Measurements from ENCODE around the gene HOXD8.

HOXD8 gene

GRCh38 chr2:176128982-176129796, at the start of gene HOXD8:
Gene HOXD8 (plus strand): TSS chr2:176129705. CDS start chr2:176130367, 662 bp downstream.
- peaks cover 14% of the 10 kb centered on the region for H3K4me1 Mint-ChIP-seq (ENCODE audit: low read depth)
- H3K27me3 Mint-ChIP-seq (ENCODE audit: low read depth): peaks cover 87% of the 10 kb centered on the region
- peak within 1 kb of the TSS; percentile 88 for H3K27ac Mint-ChIP-seq
- H3K4me3 Mint-ChIP-seq: no peak within 1 kb of the TSS
- no peaks in the 10 kb centered on the region for H3K9me3 Mint-ChIP-seq
- H3K36me3 Mint-ChIP-seq (ENCODE audit: low read depth): peaks cover 1% of the 10 kb centered on the region

DNA sequence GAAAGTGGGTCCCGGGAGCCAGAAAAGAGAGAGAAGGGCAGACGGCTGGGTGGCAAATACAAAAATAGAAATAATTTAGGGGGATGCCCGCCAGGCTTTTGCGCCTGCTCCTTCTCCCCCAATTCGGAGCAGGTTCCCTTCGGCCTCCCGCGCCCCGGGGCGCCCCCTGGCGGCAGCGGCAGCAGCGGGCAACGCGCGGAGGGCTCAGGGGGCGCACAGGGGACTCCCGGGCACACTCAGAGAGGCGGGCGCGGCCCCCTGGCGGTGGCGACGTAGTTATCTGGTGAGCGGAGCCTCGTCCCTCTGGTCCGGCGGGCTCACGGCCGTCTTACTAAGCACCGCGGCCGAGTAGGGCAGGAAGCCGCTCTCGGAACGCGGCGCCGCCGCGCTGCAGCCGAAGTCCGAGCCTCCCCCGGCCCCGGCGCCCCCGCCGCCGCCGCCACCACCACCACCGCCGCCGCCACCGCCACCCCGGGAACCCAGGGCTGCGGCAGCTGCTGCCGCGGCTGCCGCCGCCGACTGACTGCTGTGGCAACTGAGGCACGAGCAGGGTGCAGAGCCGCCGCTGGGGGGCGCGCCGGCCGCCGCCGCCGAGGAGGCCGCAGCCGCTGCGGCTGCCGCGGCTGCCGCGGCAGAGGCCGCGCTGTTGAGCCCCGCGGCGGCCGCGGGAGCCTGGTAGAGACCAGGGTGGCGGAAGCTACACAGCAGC, 49.5 kb upstream of the HOXD8 start:
- Mint-ChIP-seq H3K36me3 (ENCODE audit: low read depth) (peaks cover 9% of the 10 kb centered on the region), H3K4me3 (peak overlapping the region; percentile 32), H3K27me3 (ENCODE audit: low read depth) (peaks cover 76% of the 10 kb centered on the region), H3K4me1 (ENCODE audit: low read depth) (peaks cover 9% of the 10 kb centered on the region), H3K27ac (peak overlapping the region; percentile 81), H3K9me3 (peaks cover 3% of the 10 kb centered on the region)

DNA sequence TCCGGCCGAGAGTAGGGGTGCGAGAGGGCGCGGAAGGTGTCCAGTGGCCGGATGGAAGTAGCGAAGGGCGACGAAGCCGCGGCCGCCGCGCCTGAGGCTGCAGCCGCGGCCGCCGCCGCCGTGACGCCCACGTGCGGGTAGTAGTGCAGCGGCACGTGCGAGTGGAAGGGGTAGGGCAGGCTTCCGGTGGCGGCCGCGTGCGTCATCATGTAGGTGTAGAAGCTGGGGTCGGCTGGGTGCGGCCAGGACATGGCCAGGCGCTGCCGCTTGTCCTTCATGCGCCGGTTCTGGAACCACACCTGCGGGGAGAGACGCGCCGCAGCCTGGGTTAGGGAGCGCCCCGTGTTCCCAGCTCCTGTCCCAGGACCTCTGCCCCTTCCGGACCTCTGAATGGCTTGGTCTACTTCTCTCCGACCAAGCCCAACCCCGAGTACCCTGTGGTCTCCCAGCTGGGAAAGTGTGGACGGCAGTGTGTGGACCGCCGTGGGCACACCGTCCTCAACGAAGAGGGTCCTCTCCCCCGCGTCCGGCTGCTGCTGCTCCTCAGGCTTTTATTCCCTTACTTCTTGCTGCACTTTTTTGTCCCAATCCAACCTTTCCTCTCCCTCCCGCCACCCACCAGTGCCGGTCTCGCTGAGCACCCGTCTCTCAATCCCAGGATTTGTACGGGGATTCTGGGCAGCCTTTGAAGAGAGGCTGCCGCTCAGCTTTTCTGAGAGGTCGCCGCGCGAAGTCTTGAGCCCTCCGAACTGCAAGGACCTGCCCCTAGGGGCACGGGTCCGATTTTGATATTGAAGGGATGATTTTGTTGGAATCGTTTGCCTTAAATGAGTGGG, 48.7 kb upstream of the HOXD8 start:
- peaks cover 3% of the 10 kb centered on the region for H3K9me3 Mint-ChIP-seq
- H3K36me3 Mint-ChIP-seq (ENCODE audit: low read depth): peaks cover 9% of the 10 kb centered on the region
- H3K4me3 Mint-ChIP-seq: no peak overlapping the region
- H3K27ac Mint-ChIP-seq: peak overlapping the region; percentile 80
- peaks cover 76% of the 10 kb centered on the region for H3K27me3 Mint-ChIP-seq (ENCODE audit: low read depth)
- peaks cover 9% of the 10 kb centered on the region for H3K4me1 Mint-ChIP-seq (ENCODE audit: low read depth)

- Mint-ChIP-seq H3K4me1 (ENCODE audit: low read depth) (peaks cover 9% of the 10 kb centered on the region), H3K36me3 (ENCODE audit: low read depth) (peaks cover 9% of the 10 kb centered on the region), H3K9me3 (peaks cover 3% of the 10 kb centered on the region), H3K27me3 (ENCODE audit: low read depth) (peaks cover 76% of the 10 kb centered on the region), H3K4me3 (no peak overlapping the region), H3K27ac (peak overlapping the region; percentile 80)
Observed at GRCh38 chr2:176081376-176081836, 48.1 kb upstream of the HOXD8 start.

- Mint-ChIP-seq H3K36me3 (ENCODE audit: low read depth) (peaks cover 9% of the 10 kb centered on the region), H3K4me1 (ENCODE audit: low read depth) (peaks cover 9% of the 10 kb centered on the region), H3K9me3 (peaks cover 3% of the 10 kb centered on the region), H3K27ac (peak overlapping the region; percentile 80), H3K27me3 (ENCODE audit: low read depth) (peaks cover 78% of the 10 kb centered on the region), H3K4me3 (no peak overlapping the region)
Observed at GRCh38 chr2:176081837-176082524, 47.5 kb upstream of the HOXD8 start.

DNA sequence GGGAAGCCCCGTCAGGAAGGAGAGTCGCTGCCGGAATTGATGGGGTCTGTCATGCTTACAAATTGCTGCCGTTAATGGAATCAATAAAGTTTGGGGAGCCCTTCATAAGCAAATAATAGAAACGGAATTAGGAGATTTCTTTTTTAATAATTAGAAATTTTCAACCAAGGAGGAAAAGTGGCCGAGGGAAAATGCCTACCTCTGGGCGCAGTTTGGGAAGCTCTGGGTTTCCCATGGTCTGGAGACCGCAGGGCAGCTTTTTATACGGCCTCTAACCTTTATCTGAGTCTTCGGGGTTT, 47.0 kb upstream of the HOXD8 start:
- peaks cover 83% of the 10 kb centered on the region for H3K27me3 Mint-ChIP-seq (ENCODE audit: low read depth)
- peak overlapping the region; percentile 57 for H3K27ac Mint-ChIP-seq
- peaks cover 3% of the 10 kb centered on the region for H3K9me3 Mint-ChIP-seq
- H3K4me3 Mint-ChIP-seq: no peak overlapping the region
- H3K36me3 Mint-ChIP-seq (ENCODE audit: low read depth): peaks cover 9% of the 10 kb centered on the region
- H3K4me1 Mint-ChIP-seq (ENCODE audit: low read depth): peaks cover 9% of the 10 kb centered on the region

DNA sequence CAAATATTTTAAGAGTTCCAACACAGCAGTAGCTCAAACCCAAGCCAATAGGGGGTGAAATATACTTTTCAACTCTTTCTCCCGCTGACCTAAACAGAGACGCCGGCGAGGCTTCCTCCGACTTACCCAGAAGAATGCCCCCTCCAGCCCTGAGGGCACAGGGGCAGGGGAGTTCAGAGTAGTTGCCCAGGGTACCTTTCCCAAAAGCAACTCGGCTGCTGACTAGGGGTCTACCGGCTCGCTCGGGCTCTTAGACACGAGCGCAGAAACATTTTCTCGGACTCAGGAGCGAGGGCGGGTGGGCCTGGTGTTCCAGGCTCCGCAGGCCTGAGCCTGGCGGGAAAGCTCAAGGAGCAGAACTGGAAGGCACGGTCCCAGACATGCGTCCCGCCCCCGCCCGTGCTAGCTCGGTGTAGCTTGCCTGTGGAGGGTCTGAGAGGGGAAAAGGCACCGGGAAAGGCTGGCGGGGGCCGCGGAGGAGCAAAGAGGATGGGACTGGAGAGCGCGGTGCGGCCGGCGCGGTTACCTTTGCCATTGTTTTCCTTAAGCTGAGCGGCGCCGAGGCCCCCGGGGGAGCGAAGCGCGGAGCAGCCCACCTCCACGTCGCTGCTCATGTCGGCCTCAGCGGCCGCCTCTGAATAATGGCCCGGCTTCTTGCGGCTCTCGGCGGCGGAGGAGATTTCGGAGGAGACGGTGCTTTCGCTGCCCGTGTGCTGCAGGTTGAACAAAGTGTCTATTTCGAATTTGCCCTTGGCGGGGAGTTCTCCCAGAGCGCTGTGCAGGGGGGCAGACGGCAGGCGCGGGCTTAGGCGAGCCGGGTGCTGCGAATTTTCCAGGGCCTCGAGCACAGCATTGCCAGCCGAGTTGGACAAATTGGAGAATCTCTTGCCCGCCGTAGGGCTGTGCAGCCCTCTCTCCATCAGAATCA, 46.4 kb upstream of the HOXD8 start:
- Mint-ChIP-seq H3K36me3 (ENCODE audit: low read depth) (peaks cover 9% of the 10 kb centered on the region), H3K27me3 (ENCODE audit: low read depth) (peaks cover 88% of the 10 kb centered on the region), H3K4me3 (peak overlapping the region; percentile 26), H3K9me3 (peaks cover 3% of the 10 kb centered on the region), H3K4me1 (ENCODE audit: low read depth) (peaks cover 9% of the 10 kb centered on the region), H3K27ac (peak overlapping the region; percentile 82)

GRCh38 chr2:176083796-176084261, 45.7 kb upstream of the HOXD8 start, which contains the start of gene EVX2:
Gene EVX2 (minus strand): TSS chr2:176083962. CDS start chr2:176083776, 186 bp downstream.
- Mint-ChIP-seq H3K4me1 (ENCODE audit: low read depth) (peaks cover 9% of the 10 kb centered on the region), H3K27me3 (ENCODE audit: low read depth) (peaks cover 88% of the 10 kb centered on the region), H3K36me3 (ENCODE audit: low read depth) (peaks cover 9% of the 10 kb centered on the region), H3K4me3 (peak within 1 kb of the TSS; percentile 26), H3K27ac (peak within 1 kb of the TSS; percentile 82), H3K9me3 (peaks cover 3% of the 10 kb centered on the region)

GRCh38 chr2:176084611-176085119, 44.8 kb upstream of the HOXD8 start:
- Mint-ChIP-seq H3K4me1 (ENCODE audit: low read depth) (peaks cover 3% of the 10 kb centered on the region), H3K36me3 (ENCODE audit: low read depth) (peaks cover 8% of the 10 kb centered on the region), H3K27me3 (ENCODE audit: low read depth) (peaks cover 88% of the 10 kb centered on the region), H3K9me3 (peaks cover 3% of the 10 kb centered on the region), H3K4me3 (no peak overlapping the region), H3K27ac (peak overlapping the region; percentile 69)

DNA sequence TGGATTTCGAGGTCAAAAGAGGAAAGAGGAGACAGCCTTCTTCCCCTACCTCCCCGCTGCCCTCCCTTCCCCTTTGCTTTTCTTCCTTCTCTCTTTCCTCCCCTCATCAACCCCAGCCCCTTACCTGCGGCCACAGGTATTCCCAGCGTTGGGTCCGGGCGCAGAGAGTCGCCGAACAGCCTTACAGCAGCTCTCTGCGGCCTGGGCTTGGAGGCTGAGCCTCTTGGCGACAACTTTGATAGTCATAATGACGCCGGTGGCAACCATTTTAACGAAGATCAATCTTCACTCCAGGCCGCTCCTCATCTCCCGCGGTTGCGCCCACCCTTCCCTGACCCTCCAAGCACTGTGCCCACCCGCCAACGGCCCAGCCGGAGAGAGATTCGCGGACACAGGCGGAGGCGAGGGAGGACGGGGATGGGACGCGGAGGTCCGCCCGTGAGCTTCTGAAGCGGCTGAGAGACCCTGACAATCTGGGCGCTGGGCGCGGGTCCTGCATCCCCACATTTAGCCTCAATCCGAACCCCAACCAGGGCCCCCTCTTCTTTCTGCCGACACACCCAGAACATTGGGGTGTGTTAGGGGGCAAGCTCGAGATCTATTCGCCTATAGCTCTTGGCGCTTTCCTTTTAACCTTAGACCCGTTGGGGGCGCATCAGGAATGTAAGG, 44.3 kb upstream of the HOXD8 start:
- H3K9me3 Mint-ChIP-seq: peaks cover 3% of the 10 kb centered on the region
- H3K4me3 Mint-ChIP-seq: no peak overlapping the region
- peaks cover 93% of the 10 kb centered on the region for H3K27me3 Mint-ChIP-seq (ENCODE audit: low read depth)
- peaks cover 8% of the 10 kb centered on the region for H3K36me3 Mint-ChIP-seq (ENCODE audit: low read depth)
- peaks cover 3% of the 10 kb centered on the region for H3K4me1 Mint-ChIP-seq (ENCODE audit: low read depth)
- H3K27ac Mint-ChIP-seq: peak overlapping the region; percentile 66

DNA sequence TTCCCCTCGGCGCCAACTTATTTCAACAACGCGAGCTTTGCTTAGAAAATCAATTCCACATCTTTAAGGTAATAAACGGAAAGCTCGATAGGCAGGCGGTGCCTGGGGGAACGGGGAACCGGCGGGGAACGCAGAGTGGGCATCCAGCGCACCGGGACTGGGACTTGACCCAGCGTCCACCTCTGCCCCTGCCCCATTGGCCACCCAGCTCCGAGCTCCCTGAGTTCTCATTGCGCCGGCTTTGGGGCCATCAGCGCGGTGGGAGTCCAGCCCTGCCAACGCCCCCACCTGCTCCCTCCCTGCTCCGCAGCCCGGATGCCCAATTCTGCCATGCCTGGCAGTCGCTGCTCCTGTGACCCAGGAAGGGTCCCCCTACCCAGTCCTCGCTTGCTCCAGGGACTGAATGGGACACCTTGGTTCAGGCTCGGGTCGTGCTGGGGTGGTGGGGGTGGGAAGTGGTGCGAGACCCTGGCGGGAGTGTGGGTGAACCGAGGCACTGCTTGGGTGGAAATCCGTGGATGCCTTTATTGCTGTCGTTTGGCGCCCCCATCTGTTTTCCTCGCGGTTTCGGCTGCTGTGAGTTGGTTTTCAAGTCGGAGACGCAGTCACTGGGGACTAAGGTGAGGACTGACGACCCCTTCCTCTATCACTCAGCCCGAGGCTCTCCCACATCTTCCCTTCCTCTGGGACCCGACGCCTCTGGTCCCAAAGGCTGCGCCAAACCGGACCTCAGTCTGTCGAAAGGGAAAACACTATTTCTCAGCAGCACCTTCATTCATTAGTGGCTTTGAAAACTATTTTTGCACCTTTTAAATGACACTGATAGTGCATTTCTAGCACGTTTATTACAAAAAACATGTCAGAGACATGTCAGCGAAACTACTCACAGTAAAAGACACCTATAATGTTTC, 43.4 kb upstream of the HOXD8 start:
- no peak overlapping the region for H3K27ac Mint-ChIP-seq
- H3K4me3 Mint-ChIP-seq: no peak overlapping the region
- peaks cover 3% of the 10 kb centered on the region for H3K9me3 Mint-ChIP-seq
- peaks cover 97% of the 10 kb centered on the region for H3K27me3 Mint-ChIP-seq (ENCODE audit: low read depth)
- peaks cover 8% of the 10 kb centered on the region for H3K36me3 Mint-ChIP-seq (ENCODE audit: low read depth)
- H3K4me1 Mint-ChIP-seq (ENCODE audit: low read depth): peaks cover 3% of the 10 kb centered on the region

All from T-helper 1 cell treated with Interleukin-12 subunit alpha and Interleukin-12 subunit beta and Interleukin-4 antibody, amounts not matched to agents 30 μg/mL and 1 μg/mL, for 36 hours (primary cell).